Measurements from ENCODE around the gene TPSB2. TPM values are rescaled to one million over a fixed set of nuclear protein-coding genes. Genes with fewer than 3 reads are reported as not detected.

Gene TPSB2
- total and polyA plus RNA-seq, 5 donors from 2014 or later: not detected

DNA sequence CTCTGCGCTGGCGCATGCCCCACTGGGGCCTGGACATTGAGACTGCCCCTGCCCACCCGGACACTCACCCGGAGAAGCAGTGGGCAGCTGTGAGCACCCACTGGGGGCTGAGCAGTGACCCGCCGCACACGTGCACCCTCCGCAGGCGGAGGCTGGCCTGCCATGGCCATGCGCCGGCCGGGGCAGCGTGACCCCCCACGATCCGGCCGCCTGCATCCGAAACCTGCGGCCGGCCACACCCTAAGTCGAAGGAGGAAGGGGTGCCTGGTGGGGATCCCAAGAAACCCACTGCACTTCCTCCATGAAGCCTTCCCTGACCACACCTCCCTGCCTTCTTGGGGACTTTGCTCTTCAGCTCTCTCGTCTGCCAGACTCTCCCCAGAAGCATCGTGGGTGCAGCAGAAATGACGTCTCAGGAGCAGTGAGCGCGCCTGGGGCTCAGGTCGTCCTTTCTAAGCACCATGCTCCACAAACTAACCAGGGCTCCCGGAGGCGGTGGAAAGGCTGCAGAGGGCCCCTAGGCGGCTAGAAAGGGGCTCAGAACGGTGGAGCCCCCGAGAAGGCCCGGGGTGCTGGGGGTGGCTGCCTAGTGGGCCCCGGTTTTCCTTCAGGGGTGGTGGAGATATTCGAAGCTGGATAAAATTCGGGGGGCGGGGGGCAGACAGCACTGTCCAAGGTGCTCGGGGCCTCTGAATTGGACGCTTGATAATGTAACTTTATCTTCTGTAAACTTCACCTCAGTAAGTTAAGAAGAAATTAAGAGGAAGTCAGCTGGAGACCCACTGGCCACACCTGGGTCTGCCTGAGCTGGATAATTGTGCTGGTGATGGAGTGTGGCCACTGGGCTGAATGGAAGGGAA is 6.4 kb downstream of the TPSB2 start:
- Histone ChIP-seq H3K9me3 (ENCODE audit: control insufficient read depth in 2 of 2, low read length in 2 of 2) (no peaks in the 10 kb centered on the region), H3K36me3 (ENCODE audit: control insufficient read depth, insufficient read depth, low read length) (no peaks in the 10 kb centered on the region), H3K27ac (ENCODE audit: insufficient read depth, low read length, poor library complexity, severe bottlenecking) (no peak overlapping the region), H3K4me3 (ENCODE audit: low read depth, low read length) (no peak overlapping the region), H3K4me1 (ENCODE audit: control insufficient read depth, insufficient read depth, low read length, poor library complexity, severe bottlenecking) (no peaks in the 10 kb centered on the region), H3K27me3 (ENCODE audit: control insufficient read depth, insufficient read depth, low read length) (no peaks in the 10 kb centered on the region)
- Mint-ChIP-seq H3K27me3 (no peaks in the 10 kb centered on the region), H3K4me3 (no peak overlapping the region), H3K36me3 (no peaks in the 10 kb centered on the region), H3K27ac (no peak overlapping the region), H3K4me1 (no peaks in the 10 kb centered on the region), H3K9me3 (no peaks in the 10 kb centered on the region)
- ATAC-seq (ENCODE audit: low read depth in 2 of 2) (no peak), DNase-seq (no peak)

DNA sequence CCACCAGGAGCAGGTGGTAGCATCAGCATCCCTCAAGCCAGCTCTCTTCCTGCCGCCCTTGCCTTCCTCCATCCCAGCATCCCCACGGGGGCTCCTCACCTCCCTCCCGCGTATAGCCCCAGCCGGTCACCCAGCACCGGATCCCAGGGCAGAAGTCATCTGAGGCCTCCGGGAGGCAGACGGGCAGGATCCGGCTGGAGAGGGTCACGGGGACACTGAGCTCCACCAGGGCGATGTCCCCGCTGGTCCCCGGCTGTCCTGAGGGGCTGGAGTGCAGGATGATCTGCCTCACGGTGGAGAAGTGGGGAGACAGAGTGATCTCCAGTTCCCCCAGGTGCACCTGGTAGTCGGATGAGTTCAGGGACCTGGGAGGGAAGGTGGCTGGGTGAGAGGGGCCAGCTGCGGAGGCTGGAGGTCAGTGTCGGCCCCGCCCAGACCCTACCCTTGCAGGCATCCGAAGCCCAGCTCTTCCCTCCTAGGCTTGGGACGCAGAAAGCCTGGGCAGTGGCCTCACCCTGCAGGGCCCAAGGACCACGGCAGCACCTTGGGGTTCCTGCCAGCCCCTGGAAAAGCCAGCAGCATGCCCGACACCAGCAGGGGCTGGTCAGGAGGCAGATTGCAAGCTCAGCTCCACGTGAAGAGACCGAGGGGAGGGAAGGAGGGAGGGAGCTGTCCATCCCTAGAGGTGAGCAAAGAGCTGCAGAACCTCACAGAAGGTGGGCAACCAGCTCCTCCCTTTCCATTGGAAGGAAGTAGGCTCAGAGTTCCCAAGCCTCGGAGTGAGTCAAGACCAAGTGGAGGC is 7.2 kb downstream of the TPSB2 start:
- no peaks in the 10 kb centered on the region for H3K36me3 ChIP-seq (ENCODE audit: control insufficient read depth, insufficient read depth, low read length)
- H3K9me3 ChIP-seq (ENCODE audit: control insufficient read depth in 2 of 2, low read length in 2 of 2): no peaks in the 10 kb centered on the region
- H3K4me1 ChIP-seq (ENCODE audit: control insufficient read depth, insufficient read depth, low read length, poor library complexity, severe bottlenecking): no peaks in the 10 kb centered on the region
- no peaks in the 10 kb centered on the region for H3K27me3 ChIP-seq (ENCODE audit: control insufficient read depth, insufficient read depth, low read length)
- H3K4me3 ChIP-seq (ENCODE audit: low read depth, low read length): no peak overlapping the region
- DNase-seq (no peak), ATAC-seq (ENCODE audit: low read depth in 2 of 2) (no peak)
- H3K27ac ChIP-seq (ENCODE audit: insufficient read depth, low read length, poor library complexity, severe bottlenecking): no peak overlapping the region
- Mint-ChIP-seq H3K36me3 (no peaks in the 10 kb centered on the region), H3K27me3 (no peaks in the 10 kb centered on the region), H3K4me1 (no peaks in the 10 kb centered on the region), H3K4me3 (no peak overlapping the region), H3K9me3 (no peaks in the 10 kb centered on the region), H3K27ac (no peak overlapping the region)

GRCh38 chr16:1221628-1222552 is 8.1 kb downstream of the TPSB2 start:
- H3K27me3 ChIP-seq (ENCODE audit: control insufficient read depth, insufficient read depth, low read length): no peaks in the 10 kb centered on the region
- no peaks in the 10 kb centered on the region for H3K4me1 Mint-ChIP-seq
- no peaks in the 10 kb centered on the region for H3K36me3 Mint-ChIP-seq
- DNase-seq: no peak
- H3K27ac ChIP-seq (ENCODE audit: insufficient read depth, low read length, poor library complexity, severe bottlenecking): no peak overlapping the region
- no peaks in the 10 kb centered on the region for H3K9me3 Mint-ChIP-seq
- H3K4me3 ChIP-seq (ENCODE audit: low read depth, low read length): no peak overlapping the region
- no peak for ATAC-seq (ENCODE audit: low read depth in 2 of 2)
- H3K27me3 Mint-ChIP-seq: no peaks in the 10 kb centered on the region
- no peak overlapping the region for H3K4me3 Mint-ChIP-seq
- no peak overlapping the region for H3K27ac Mint-ChIP-seq
- H3K4me1 ChIP-seq (ENCODE audit: control insufficient read depth, insufficient read depth, low read length, poor library complexity, severe bottlenecking): no peaks in the 10 kb centered on the region
- H3K9me3 ChIP-seq (ENCODE audit: control insufficient read depth in 2 of 2, low read length in 2 of 2): no peaks in the 10 kb centered on the region
- no peaks in the 10 kb centered on the region for H3K36me3 ChIP-seq (ENCODE audit: control insufficient read depth, insufficient read depth, low read length)

DNA sequence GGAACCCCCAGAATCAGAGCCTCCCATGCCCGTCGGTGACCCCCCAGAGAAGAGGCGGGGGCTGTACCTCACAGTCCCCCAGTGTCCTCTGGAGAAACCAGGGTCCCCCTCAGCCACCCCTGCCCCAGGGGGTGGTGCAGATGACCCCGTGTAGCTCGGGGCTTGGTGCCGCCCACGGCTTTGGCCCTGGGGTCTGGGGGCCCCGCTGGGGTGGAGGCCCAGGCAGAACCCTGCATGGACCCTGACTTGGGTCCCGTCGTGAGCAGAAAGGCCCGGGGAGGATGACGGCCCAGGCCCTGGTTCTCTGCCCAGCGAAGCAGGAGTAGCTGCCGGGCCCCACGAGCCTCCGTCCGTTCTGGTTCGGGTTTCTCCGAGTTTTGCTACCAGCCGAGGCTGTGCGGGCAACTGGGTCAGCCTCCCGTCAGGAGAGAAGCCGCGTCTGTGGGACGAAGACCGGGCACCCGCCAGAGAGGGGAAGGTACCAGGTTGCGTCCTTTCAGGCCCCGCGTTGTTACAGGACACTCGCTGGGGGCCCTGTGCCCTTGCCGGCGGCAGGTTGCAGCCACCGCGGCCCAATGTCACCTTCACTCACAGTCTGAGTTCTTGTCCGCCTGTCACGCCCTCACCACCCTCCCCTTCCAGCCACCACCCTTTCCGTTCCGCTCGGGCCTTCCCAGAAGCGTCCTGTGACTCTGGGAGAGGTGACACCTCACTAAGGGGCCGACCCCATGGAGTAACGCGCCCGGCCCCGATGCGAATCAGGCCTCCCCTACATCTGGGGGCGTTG is 8.9 kb downstream of the TPSB2 start:
- Mint-ChIP-seq H3K27me3 (no peaks in the 10 kb centered on the region), H3K27ac (no peak overlapping the region), H3K9me3 (no peaks in the 10 kb centered on the region), H3K4me1 (no peaks in the 10 kb centered on the region), H3K36me3 (no peaks in the 10 kb centered on the region), H3K4me3 (no peak overlapping the region)
- H3K36me3 ChIP-seq (ENCODE audit: control insufficient read depth, insufficient read depth, low read length): no peaks in the 10 kb centered on the region
- H3K27ac ChIP-seq (ENCODE audit: insufficient read depth, low read length, poor library complexity, severe bottlenecking): no peak overlapping the region
- no peaks in the 10 kb centered on the region for H3K9me3 ChIP-seq (ENCODE audit: control insufficient read depth in 2 of 2, low read length in 2 of 2)
- DNase-seq: no peak
- no peak overlapping the region for H3K4me3 ChIP-seq (ENCODE audit: low read depth, low read length)
- no peaks in the 10 kb centered on the region for H3K4me1 ChIP-seq (ENCODE audit: control insufficient read depth, insufficient read depth, low read length, poor library complexity, severe bottlenecking)
- H3K27me3 ChIP-seq (ENCODE audit: control insufficient read depth, insufficient read depth, low read length): no peaks in the 10 kb centered on the region
- no peak for ATAC-seq (ENCODE audit: low read depth in 2 of 2)

DNA sequence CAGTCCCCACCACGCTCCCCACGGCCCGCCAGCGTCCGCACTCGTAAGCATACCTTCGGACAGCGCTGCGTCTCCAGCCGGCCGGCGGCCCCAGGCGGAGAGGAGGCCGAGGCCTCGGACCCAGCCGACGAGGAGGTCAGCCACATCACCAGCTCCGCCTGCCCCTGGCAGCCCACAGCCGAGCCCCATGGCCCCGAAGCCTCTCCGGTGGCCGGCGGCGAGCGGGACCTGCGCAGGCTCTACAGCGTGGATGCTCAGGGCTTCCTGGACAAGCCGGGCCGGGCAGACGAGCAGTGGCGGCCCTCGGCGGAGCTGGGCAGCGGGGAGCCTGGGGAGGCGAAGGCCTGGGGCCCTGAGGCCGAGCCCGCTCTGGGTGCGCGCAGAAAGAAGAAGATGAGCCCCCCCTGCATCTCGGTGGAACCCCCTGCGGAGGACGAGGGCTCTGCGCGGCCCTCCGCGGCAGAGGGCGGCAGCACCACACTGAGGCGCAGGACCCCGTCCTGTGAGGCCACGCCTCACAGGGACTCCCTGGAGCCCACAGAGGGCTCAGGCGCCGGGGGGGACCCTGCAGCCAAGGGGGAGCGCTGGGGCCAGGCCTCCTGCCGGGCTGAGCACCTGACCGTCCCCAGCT is 9.8 kb downstream of the TPSB2 start:
- H3K36me3 ChIP-seq (ENCODE audit: control insufficient read depth, insufficient read depth, low read length): no peaks in the 10 kb centered on the region
- Mint-ChIP-seq H3K27me3 (no peaks in the 10 kb centered on the region), H3K4me3 (no peak overlapping the region), H3K36me3 (no peaks in the 10 kb centered on the region), H3K4me1 (no peaks in the 10 kb centered on the region), H3K9me3 (no peaks in the 10 kb centered on the region), H3K27ac (no peak overlapping the region)
- no peak overlapping the region for H3K4me3 ChIP-seq (ENCODE audit: low read depth, low read length)
- no peak overlapping the region for H3K27ac ChIP-seq (ENCODE audit: insufficient read depth, low read length, poor library complexity, severe bottlenecking)
- ATAC-seq (ENCODE audit: low read depth in 2 of 2): no peak
- H3K27me3 ChIP-seq (ENCODE audit: control insufficient read depth, insufficient read depth, low read length): no peaks in the 10 kb centered on the region
- no peak for DNase-seq
- no peaks in the 10 kb centered on the region for H3K4me1 ChIP-seq (ENCODE audit: control insufficient read depth, insufficient read depth, low read length, poor library complexity, severe bottlenecking)
- H3K9me3 ChIP-seq (ENCODE audit: control insufficient read depth in 2 of 2, low read length in 2 of 2): no peaks in the 10 kb centered on the region

DNA sequence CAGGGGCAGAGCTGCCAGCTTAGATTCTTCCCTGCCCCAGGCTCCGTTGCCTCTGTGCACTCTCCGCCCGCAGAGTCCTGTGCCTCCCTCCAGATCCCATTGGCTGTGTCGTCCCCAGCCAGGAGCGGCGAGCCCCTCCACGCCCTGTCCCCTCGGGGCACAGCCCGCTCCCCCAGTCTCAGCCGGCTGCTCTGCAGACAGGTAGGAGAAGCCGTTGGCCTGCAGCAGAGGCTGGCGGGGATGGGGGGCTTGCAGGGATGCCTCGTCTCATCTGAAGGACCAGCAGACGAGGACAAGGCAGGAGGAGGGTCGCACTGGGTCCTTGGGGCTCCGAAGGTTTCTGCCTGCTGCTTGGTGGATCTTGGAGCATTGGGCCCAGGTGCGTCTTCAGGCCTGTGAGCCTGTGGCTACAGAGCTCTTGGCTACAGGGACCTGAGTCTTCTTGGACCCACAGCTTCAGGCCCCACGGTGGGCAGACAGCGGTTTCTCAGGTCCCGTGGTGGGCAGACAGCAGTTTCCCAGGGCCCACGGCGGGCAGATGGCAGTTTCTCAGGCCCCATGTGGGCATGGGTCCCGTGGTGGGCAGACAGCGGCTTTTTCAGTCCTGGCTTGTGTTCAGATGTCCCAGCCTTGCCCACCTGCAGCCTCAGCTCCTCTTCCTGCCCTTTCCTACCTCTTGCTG is 10.9 kb downstream of the TPSB2 start:
- ATAC-seq (ENCODE audit: low read depth in 2 of 2): no peak
- no peaks in the 10 kb centered on the region for H3K36me3 ChIP-seq (ENCODE audit: control insufficient read depth, insufficient read depth, low read length)
- no peaks in the 10 kb centered on the region for H3K4me1 Mint-ChIP-seq
- no peak overlapping the region for H3K4me3 Mint-ChIP-seq
- no peak overlapping the region for H3K4me3 ChIP-seq (ENCODE audit: low read depth, low read length)
- no peaks in the 10 kb centered on the region for H3K36me3 Mint-ChIP-seq
- no peaks in the 10 kb centered on the region for H3K4me1 ChIP-seq (ENCODE audit: control insufficient read depth, insufficient read depth, low read length, poor library complexity, severe bottlenecking)
- peaks cover 0 to 1% (median 0%) of the 10 kb centered on the region in 7 donors for H3K9me3 Mint-ChIP-seq
- H3K27me3 ChIP-seq (ENCODE audit: control insufficient read depth, insufficient read depth, low read length): no peaks in the 10 kb centered on the region
- H3K27ac Mint-ChIP-seq: no peak overlapping the region
- no peak for DNase-seq
- H3K27ac ChIP-seq (ENCODE audit: insufficient read depth, low read length, poor library complexity, severe bottlenecking): no peak overlapping the region
- H3K9me3 ChIP-seq (ENCODE audit: control insufficient read depth in 2 of 2, low read length in 2 of 2): no peaks in the 10 kb centered on the region
- no peaks in the 10 kb centered on the region for H3K27me3 Mint-ChIP-seq
